Upper lobe of right lung (tissue), 1 donor: ENCODE data around the gene NMRK2. TPM values are rescaled to one million over a fixed set of nuclear protein-coding genes. Genes with fewer than 3 reads are reported as not detected.
"Not testable (repeated sequence)": the region's sequence is repeated elsewhere in the genome, so short reads cannot be mapped to it uniquely, and the experiment has no call there.

Source experiments
- ATAC-seq: fragments of 200-7000 bp; cut with Tn5 transposase; one replicate; pipeline ENCODE4 v1.9.1; 2020; ENCODE audit warnings: mild to moderate bottlenecking, moderate library complexity
- DNase-seq: peaks from one replicate; pipeline ENCODE4 v3.0.0-alpha.2; 2020
- H3K27ac ChIP-seq: fragments of 200-600 bp; one replicate; pipeline ENCODE4 v1.8.0; 2022
- H3K27me3 ChIP-seq: fragments of 200-600 bp; one replicate; pipeline ENCODE4 v1.8.0; 2022; ENCODE audit warnings: mild to moderate bottlenecking
- H3K36me3 ChIP-seq: fragments of 200-600 bp; one replicate; pipeline ENCODE4 v1.8.0; 2022
- H3K4me1 ChIP-seq: fragments of 200-600 bp; one replicate; pipeline ENCODE4 v1.8.0; 2022
- H3K4me3 ChIP-seq: fragments of 200-600 bp; one replicate; pipeline ENCODE4 v1.8.0; 2022; ENCODE audit warnings: mild to moderate bottlenecking
- H3K9me3 ChIP-seq: fragments of 200-600 bp; one replicate; pipeline ENCODE4 v1.8.0; 2022
- intact Hi-C: fragments of 100-400 bp; cut with DNase I; formaldehyde crosslinking; loops from one replicate; pipeline ENCODE4 v1.11.0; 2022
- total RNA-seq: library from RNA; stranded (reverse); fragmentation: NEBNext Ultra II Directional; extraction: Animal tissue kit (Norgen Biotek cat#: 25700); gene quantifications from one replicate; pipeline ENCODE4 v1.2.1, GENCODE V29; 2021
- TF ChIP-seq, protein P1 (sequence below): fragments of 200-600 bp; IDR thresholded peaks from one replicate; pipeline ENCODE4 v1.8.0; 2022; ENCODE audit warnings: antibody characterized with exemption
- donor health status: DM: no; HTN: yes; CAD: no; lungs with severe emphysema.

NMRK2 gene
- total RNA-seq, 1 donor from 2014 or later, result 1.6 TPM

DNA sequence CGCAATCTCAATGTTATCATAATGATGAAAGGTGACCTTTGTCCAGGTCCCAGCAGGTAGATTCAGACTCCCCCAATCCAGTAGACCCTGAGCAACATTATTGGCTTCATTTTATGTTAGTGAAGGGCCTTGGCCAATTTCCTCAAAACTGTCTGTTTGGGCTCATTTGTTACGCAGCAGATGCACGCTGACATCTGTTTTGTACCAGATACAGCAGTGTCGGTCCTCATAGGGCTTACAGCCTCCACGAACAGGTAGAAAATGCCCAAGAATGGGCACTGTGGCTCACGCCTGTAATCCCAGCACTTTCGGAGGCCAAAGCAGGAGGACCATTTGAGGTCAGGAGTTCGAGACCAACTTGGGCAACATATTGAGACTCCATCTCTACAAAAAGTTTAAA, 13.1 kb upstream of the NMRK2 start:
- no peaks in the 10 kb centered on the region for H3K4me1 ChIP-seq
- no peaks in the 10 kb centered on the region for H3K36me3 ChIP-seq
- TF ChIP-seq, protein P1, sequence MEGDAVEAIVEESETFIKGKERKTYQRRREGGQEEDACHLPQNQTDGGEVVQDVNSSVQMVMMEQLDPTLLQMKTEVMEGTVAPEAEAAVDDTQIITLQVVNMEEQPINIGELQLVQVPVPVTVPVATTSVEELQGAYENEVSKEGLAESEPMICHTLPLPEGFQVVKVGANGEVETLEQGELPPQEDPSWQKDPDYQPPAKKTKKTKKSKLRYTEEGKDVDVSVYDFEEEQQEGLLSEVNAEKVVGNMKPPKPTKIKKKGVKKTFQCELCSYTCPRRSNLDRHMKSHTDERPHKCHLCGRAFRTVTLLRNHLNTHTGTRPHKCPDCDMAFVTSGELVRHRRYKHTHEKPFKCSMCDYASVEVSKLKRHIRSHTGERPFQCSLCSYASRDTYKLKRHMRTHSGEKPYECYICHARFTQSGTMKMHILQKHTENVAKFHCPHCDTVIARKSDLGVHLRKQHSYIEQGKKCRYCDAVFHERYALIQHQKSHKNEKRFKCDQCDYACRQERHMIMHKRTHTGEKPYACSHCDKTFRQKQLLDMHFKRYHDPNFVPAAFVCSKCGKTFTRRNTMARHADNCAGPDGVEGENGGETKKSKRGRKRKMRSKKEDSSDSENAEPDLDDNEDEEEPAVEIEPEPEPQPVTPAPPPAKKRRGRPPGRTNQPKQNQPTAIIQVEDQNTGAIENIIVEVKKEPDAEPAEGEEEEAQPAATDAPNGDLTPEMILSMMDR, result no peak
- DNase-seq, result no peak
- no peak overlapping the region for H3K27ac ChIP-seq
- ATAC-seq, result no peak
- H3K4me3 ChIP-seq, result no peak overlapping the region
- H3K9me3 ChIP-seq, result no peaks in the 10 kb centered on the region
- intact Hi-C loops, result no loop called here
- H3K27me3 ChIP-seq, result no peaks in the 10 kb centered on the region

DNA sequence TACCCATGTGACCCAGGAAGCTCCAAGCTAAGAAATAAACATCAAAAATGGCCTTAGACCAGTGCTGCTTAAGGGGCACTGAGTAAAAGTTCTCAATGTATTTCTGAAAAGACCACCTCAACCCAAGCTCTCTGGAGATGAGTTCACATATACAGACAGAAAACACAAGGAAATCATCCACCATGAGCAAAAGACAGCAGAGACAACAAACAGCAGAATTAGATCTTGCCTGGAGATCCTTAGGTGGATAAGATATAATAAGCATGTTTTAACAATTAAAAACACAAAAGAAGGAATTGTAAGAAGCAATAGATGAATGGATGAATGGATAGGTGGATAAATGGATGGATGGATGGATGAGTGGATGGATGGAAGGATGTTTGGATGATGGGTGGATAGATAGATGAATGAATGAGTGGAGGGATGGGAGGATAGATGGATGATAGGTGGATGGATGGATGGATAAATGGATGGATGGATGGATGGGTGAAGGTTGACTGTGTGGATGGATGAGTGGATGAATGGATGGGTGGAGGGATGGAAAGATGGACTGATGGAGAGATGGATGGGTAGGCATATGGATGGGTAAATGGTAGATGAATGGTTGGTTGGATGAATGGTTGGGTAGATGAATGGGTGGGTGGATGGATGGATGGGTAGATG, 9.6 kb upstream of the NMRK2 start:
- Histone ChIP-seq H3K27me3 (no peaks in the 10 kb centered on the region), H3K36me3 (no peaks in the 10 kb centered on the region), H3K9me3 (no peaks in the 10 kb centered on the region), H3K4me3 (no peak overlapping the region), H3K4me1 (no peaks in the 10 kb centered on the region), H3K27ac (no peak overlapping the region)
- no peak for ATAC-seq
- intact Hi-C loops, result no loop called here
- TF ChIP-seq, protein P1, result no peak
- DNase-seq, result no peak

DNA sequence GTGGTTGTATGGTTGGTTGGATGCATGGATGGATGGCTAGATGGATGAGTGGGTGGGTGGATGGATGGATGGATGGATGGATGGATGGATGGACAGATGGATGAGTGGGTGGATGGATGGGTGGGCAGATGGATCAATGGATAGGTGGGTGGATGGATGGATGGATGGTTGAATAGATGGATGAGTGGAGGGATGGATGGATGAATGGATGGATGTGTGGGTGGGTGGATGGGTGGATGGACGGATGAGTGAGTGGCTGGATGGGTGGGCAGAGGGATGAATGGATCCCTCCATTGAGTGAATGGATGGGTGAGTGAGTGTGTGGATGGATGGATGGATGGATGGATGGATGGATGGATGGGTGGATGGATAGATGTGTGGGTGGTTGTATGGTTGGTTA, 9.0 kb upstream of the NMRK2 start:
- TF ChIP-seq, protein P1, result no peak
- H3K27ac ChIP-seq, result no peak overlapping the region

DNA sequence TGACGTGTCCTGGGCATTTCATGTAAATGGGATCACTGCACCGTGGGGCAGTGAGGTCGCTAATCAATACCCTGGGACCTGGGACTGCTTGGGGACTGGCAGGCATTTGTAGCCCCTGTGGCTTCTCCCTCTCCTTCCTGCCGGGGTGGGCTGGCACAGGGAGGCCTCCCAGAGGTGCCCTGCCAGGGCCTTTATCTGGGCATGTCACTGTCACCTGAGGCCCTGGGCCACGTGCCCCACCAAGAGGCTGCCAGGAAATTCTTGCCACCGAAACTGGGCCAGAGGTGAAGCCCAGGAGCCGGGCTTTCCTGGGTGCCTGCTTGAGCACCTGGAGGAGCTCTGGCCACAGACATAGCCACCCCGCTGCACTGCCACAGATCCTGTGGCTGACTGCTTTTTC, 1.8 kb upstream of the NMRK2 start:
- DNase-seq, result no peak
- no peak for ATAC-seq
- H3K27ac ChIP-seq, result no peak overlapping the region
- TF ChIP-seq, protein P1, result no peak
- H3K4me3 ChIP-seq, result no peak overlapping the region
- intact Hi-C loops, result no loop called here
- H3K27me3 ChIP-seq, result peaks cover 31% of the 10 kb centered on the region
- H3K9me3 ChIP-seq, result no peaks in the 10 kb centered on the region
- no peaks in the 10 kb centered on the region for H3K36me3 ChIP-seq
- no peaks in the 10 kb centered on the region for H3K4me1 ChIP-seq

More for the DNA sequence above, 9.0 kb upstream of the NMRK2 start:
- Histone ChIP-seq H3K4me3 (no peak overlapping the region), H3K4me1 (no peaks in the 10 kb centered on the region), H3K9me3 (no peaks in the 10 kb centered on the region), H3K27me3 (no peaks in the 10 kb centered on the region), H3K36me3 (no peaks in the 10 kb centered on the region)
- intact Hi-C loops, result no loop called here
- DNase-seq (no peak), ATAC-seq (no peak)

DNA sequence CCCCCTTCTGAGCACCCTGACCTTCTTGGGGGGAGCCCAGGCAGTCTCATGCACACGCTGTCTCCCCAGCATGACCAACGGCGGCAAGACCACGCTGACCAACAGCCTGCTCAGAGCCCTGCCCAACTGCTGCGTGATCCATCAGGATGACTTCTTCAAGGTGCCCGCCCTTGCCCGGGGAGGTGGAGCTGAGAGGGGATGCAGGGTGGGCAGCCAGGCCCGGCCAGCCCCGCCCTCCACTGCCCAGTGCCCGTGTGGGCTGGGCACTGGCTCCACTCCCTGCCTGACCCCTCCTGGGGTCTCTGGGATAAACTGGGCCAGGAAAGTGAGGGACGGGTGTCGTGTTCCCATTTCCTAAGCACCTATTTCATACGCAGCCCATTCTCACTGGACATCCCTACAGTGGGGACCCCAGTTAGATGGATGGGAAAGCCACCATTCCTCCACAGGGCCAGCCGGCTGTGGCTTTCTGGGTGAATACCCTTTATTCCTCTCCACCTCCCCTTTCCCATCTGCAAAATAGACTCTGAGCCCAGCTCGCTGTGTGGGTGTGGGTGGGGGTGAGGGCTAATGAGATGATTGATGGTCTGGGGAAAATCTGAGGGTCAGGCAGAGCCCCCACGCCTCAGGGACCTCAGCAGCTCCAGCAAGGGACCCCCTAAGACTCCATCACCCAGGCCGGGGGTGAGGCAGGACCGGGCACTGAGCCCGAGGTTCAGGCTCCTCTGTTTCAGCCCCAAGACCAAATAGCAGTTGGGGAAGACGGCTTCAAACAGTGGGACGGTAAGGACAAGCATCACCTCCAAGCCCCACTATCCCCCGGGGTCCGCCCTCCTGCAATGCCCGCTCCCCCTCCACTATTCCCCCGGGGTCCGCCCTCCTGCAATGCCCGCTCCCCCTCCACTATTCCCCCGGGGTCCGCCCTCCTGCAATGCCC, 3.9 kb downstream of the NMRK2 start:
- intact Hi-C loops, result no loop called here
- H3K27me3 ChIP-seq, result peaks cover 31% of the 10 kb centered on the region

DNA sequence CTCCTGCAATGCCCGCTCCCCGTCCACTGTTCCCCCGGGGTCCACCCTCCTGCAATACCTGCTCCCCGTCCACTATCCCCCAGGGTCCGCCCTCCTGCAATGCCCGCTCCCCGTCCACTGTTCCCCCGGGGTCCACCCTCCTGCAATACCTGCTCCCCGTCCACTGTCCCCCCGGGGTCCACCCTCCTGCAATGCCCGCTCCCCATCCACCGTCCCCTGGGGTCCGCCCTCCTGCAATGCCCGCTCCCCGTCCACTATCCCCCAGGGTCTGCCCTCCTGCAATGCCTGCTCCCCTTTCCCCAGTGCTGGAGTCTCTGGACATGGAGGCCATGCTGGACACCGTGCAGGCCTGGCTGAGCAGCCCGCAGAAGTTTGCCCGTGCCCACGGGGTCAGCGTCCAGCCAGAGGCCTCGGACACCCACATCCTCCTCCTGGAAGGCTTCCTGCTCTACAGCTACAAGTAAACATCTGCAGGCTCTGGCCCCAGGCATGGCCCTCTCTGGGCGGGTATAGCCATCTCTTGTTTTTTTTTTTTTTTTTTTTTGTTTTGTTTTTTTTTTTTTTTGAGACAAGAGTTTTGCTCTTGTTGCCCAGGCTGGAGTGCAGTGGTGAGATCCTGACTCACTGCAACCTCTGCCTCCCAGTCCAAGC, 5.6 kb downstream of the NMRK2 start:
- DNase-seq, H3K36me3 ChIP-seq, H3K27ac ChIP-seq, H3K4me3 ChIP-seq, H3K4me1 ChIP-seq, H3K9me3 ChIP-seq, intact Hi-C loops, ATAC-seq: not testable (repeated sequence)
- H3K27me3 ChIP-seq, result peaks cover 22% of the 10 kb centered on the region

More for the DNA sequence above, 3.9 kb downstream of the NMRK2 start:
- no peak overlapping the region for H3K4me3 ChIP-seq
- DNase-seq, result no peak
- TF ChIP-seq, protein P1, result no peak
- H3K27ac ChIP-seq, result no peak overlapping the region
- no peaks in the 10 kb centered on the region for H3K9me3 ChIP-seq
- ATAC-seq, result no peak
- H3K4me1 ChIP-seq, result no peaks in the 10 kb centered on the region
- no peaks in the 10 kb centered on the region for H3K36me3 ChIP-seq
